Measurements from ENCODE around the gene CRTC3.
"Not testable (repeated sequence)": the region's sequence is repeated elsewhere in the genome, so short reads cannot be mapped to it uniquely, and the experiment has no call there.

DNA sequence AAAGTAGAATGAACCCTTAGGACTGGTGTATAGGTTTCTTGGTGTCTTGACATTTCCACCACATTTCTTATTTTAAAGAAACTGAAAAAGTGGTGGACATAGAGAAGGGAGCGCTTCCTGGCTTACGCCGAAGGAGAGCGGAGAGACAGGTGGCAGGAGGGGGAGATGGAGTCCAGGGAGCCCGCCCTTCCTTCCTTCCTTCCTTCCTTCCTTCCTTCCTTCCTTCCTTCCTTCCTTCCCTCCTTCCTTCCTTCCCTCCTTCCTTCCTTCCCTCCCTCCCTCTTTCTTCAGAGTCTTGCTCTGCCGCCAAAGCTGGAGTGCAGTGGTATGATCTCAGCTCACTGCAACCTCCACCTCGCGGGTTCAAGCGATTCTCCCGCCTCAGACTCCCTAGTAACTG is 143.6 kb downstream of the CRTC3 start:
- not testable (repeated sequence) for TF ChIP-seq EZH2 (IDR thresholded peaks at IDR 0.05; ENCODE audit: low read length, missing control alignments)
- TF ChIP-seq, protein P1, sequence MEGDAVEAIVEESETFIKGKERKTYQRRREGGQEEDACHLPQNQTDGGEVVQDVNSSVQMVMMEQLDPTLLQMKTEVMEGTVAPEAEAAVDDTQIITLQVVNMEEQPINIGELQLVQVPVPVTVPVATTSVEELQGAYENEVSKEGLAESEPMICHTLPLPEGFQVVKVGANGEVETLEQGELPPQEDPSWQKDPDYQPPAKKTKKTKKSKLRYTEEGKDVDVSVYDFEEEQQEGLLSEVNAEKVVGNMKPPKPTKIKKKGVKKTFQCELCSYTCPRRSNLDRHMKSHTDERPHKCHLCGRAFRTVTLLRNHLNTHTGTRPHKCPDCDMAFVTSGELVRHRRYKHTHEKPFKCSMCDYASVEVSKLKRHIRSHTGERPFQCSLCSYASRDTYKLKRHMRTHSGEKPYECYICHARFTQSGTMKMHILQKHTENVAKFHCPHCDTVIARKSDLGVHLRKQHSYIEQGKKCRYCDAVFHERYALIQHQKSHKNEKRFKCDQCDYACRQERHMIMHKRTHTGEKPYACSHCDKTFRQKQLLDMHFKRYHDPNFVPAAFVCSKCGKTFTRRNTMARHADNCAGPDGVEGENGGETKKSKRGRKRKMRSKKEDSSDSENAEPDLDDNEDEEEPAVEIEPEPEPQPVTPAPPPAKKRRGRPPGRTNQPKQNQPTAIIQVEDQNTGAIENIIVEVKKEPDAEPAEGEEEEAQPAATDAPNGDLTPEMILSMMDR (conservative IDR thresholded peaks at IDR 0.05 in 1 of 2, IDR thresholded peaks at IDR 0.05 in 1 of 2; ENCODE audit: low read depth in 1 of 2, low read length in 2 of 2): not testable (repeated sequence)

Measured in fibroblast of lung (primary cell).